Suprapubic skin (tissue), 4 donors: Measurements from ENCODE around the gene RAB36. TPM values are rescaled to one million over a fixed set of nuclear protein-coding genes. Genes with fewer than 3 reads are reported as not detected.

Experiments used
- DNase-seq, 2 donors: peaks; one replicate each; pipeline ENCODE4 v3.0.0-alpha.2; 2019; ENCODE audit warnings: low spot score in 2 of 2
- H3K27ac ChIP-seq: fragments of 200-600 bp; sonication (generic); one replicate; pipeline ENCODE4 v1.5.1; 2019
- H3K27me3 ChIP-seq: fragments of 200-600 bp; sonication (generic); one replicate; pipeline ENCODE4 v1.5.1; 2019
- H3K36me3 ChIP-seq: fragments of 200-600 bp; sonication (generic); one replicate; pipeline ENCODE4 v1.5.1; 2019
- H3K4me1 ChIP-seq: fragments of 200-600 bp; sonication (generic); one replicate; pipeline ENCODE4 v1.5.1; 2019
- H3K4me3 ChIP-seq: fragments of 200-600 bp; sonication (generic); one replicate; pipeline ENCODE4 v1.5.1; 2019; ENCODE audit warnings: mild to moderate bottlenecking
- H3K9me3 ChIP-seq: fragments of 200-600 bp; sonication (generic); one replicate; pipeline ENCODE4 v1.5.1; 2019
- CTCF ChIP-seq, 2 donors: fragments of 200-600 bp in 1 of 2; fragments of 450-650 bp in 1 of 2; sonication (generic) in 1 of 2; IDR thresholded peaks; one replicate each; pipeline ENCODE4 v1.5.1; 2016 to 2019; ENCODE audit warnings: antibody characterized with exemption in 2 of 2, mild to moderate bottlenecking in 1 of 2, moderate library complexity in 1 of 2
- EP300 ChIP-seq: sonication (generic); formaldehyde crosslinking; IDR thresholded peaks from one replicate; pipeline ENCODE4 v1.6.1; 2017; ENCODE audit warnings: antibody characterized with exemption
- POLR2A ChIP-seq, 2 donors: fragments of 450-650 bp; IDR thresholded peaks; one replicate each; pipeline ENCODE4 v1.6.1; 2017; ENCODE audit warnings: antibody characterized with exemption in 2 of 2, mild to moderate bottlenecking in 2 of 2, moderate library complexity in 2 of 2
- POLR2AphosphoS5 ChIP-seq, 3 donors: sonication (generic); formaldehyde crosslinking; IDR thresholded peaks; one replicate each; pipeline ENCODE4 v1.6.1; 2017; ENCODE audit warnings: antibody characterized with exemption in 3 of 3
- WGBS: methylation state at CpG from one replicate; pipeline ENCODE4 v1.1.5; 2018; 5-methylcytosine and 5-hydroxymethylcytosine counted together
- total RNA-seq, 4 donors: library from RNA; depleted of rRNA; stranded (reverse); fragments of >200 nt; gene quantifications; one replicate each; pipeline ENCODE4 v1.1.0, GENCODE V29; 2016

RAB36 gene
- total RNA-seq, 4 donors from 2014 or later = 1.7 to 3.1 (median 2.9) TPM

- no peak overlapping the region for H3K27ac ChIP-seq
- 83% methylated on average over 9 of the region's 16 CpGs for WGBS
- no peaks in the 10 kb centered on the region for H3K36me3 ChIP-seq
- H3K4me1 ChIP-seq = peaks cover 30% of the 10 kb centered on the region
- H3K4me3 ChIP-seq = no peak overlapping the region
- no peak for DNase-seq
- H3K9me3 ChIP-seq = no peaks in the 10 kb centered on the region
- no peaks in the 10 kb centered on the region for H3K27me3 ChIP-seq
- TF ChIP-seq CTCF (IDR thresholded peaks at IDR 0.05) (no peak), EP300 (no peak), POLR2A (IDR thresholded peaks at IDR 0.05) (no peak), POLR2AphosphoS5 (IDR thresholded peaks at IDR 0.05) (no peak)
Measured at GRCh38 chr22:23151827-23152226, 6.5 kb downstream of the RAB36 start.

DNA sequence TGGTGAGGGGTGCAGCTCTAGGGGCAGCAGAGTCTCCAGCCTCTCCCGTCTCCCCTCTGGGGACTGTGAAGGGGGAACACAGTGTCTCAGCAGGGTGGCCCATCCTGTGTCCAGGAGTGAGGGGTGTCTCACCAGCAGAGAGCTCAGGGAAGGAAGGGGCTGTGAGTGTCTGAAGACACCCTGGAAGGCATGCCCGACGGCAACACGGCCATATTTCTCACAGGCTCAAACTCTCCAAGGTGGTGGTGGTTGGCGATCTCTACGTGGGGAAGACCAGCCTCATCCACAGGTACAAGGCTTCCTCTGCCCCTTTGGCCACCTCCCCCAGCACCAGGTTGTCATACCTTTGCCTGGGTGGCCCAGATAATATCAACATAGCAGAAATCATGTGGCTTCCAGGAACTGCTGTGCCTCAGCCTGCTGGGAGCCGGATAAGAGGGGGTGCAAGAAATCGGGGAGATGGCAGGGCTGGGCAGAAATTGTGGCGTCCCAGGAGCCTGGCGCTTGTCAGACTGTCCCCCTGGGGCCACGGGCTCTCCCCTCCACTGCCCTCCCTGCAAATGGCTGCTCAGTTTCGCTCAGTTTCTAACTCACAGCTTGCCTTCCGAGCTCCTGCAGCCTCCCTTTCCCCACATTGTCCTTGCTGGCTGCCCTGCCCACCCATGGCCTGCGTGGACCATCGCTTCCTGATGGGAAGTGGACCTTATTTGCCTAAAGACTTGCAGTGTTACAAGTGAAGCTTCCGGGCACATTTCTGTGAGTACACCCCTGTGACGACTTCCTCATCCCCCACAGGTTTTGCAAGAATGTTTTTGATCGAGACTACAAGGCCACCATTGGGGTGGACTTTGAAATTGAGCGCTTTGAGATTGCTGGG is 7.2 kb downstream of the RAB36 start:
- H3K4me3 ChIP-seq = no peak overlapping the region
- DNase-seq = no peak
- H3K36me3 ChIP-seq = no peaks in the 10 kb centered on the region
- peaks cover 23% of the 10 kb centered on the region for H3K4me1 ChIP-seq
- no peaks in the 10 kb centered on the region for H3K27me3 ChIP-seq
- WGBS = 86% methylated on average over 13 of the region's 19 CpGs
- H3K9me3 ChIP-seq = no peaks in the 10 kb centered on the region
- H3K27ac ChIP-seq = no peak overlapping the region
- no peak for TF ChIP-seq CTCF (IDR thresholded peaks at IDR 0.05)
- no peak for TF ChIP-seq POLR2AphosphoS5 (IDR thresholded peaks at IDR 0.05)
- TF ChIP-seq EP300 = no peak
- TF ChIP-seq POLR2A (IDR thresholded peaks at IDR 0.05) = no peak

- H3K27ac ChIP-seq = no peak overlapping the region
- 88% methylated on average over 7 of the region's 7 CpGs for WGBS
- no peak for TF ChIP-seq POLR2A (IDR thresholded peaks at IDR 0.05)
- TF ChIP-seq POLR2AphosphoS5 (IDR thresholded peaks at IDR 0.05) = no peak
- TF ChIP-seq CTCF (IDR thresholded peaks at IDR 0.05) = no peak
- no peak for TF ChIP-seq EP300
- H3K4me1 ChIP-seq = peaks cover 11% of the 10 kb centered on the region
- H3K36me3 ChIP-seq = no peaks in the 10 kb centered on the region
- H3K9me3 ChIP-seq = no peaks in the 10 kb centered on the region
- H3K27me3 ChIP-seq = no peaks in the 10 kb centered on the region
- no peak for DNase-seq
- H3K4me3 ChIP-seq = no peak overlapping the region
Measured at GRCh38 chr22:23153994-23154393, 8.7 kb downstream of the RAB36 start.

- no peaks in the 10 kb centered on the region for H3K27me3 ChIP-seq
- H3K36me3 ChIP-seq = no peaks in the 10 kb centered on the region
- no peak for DNase-seq
- H3K4me1 ChIP-seq = peaks cover 9% of the 10 kb centered on the region
- H3K27ac ChIP-seq = no peak overlapping the region
- H3K4me3 ChIP-seq = no peak overlapping the region
- TF ChIP-seq POLR2A (IDR thresholded peaks at IDR 0.05) = no peak
- TF ChIP-seq EP300 = no peak
- TF ChIP-seq POLR2AphosphoS5 (IDR thresholded peaks at IDR 0.05) = no peak
- no peak for TF ChIP-seq CTCF (IDR thresholded peaks at IDR 0.05)
- no peaks in the 10 kb centered on the region for H3K9me3 ChIP-seq
- 98% methylated on average over 5 of the region's 5 CpGs for WGBS
Measured at GRCh38 chr22:23154461-23154860, 9.2 kb downstream of the RAB36 start.

DNA sequence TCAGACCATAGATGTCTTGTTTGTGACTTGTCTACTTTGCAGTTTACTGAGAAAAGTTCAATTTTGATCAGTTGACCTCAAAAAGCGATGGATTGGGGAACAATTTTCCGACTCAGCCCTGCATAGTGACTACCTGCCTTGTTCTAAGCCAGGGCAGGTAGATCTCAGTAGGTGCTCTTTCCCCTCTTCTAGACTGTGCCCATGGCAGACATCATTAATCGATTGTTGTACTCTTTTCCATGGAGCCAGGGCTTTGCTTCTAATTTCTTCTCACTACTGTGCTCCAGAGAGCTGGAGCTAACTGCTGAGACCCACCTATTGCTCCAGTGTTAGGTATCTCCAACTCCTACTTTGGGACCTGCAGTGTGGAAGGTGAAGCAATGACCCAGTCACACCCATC is 9.9 kb downstream of the RAB36 start:
- 96% methylated on average over 3 of the region's 3 CpGs for WGBS
- Histone ChIP-seq H3K27ac (no peak overlapping the region), H3K27me3 (no peaks in the 10 kb centered on the region), H3K36me3 (no peaks in the 10 kb centered on the region), H3K4me3 (no peak overlapping the region), H3K4me1 (peaks cover 4% of the 10 kb centered on the region), H3K9me3 (no peaks in the 10 kb centered on the region)
- TF ChIP-seq POLR2A (IDR thresholded peaks at IDR 0.05) = no peak
- TF ChIP-seq EP300 = no peak
- no peak for TF ChIP-seq POLR2AphosphoS5 (IDR thresholded peaks at IDR 0.05)
- no peak for TF ChIP-seq CTCF (IDR thresholded peaks at IDR 0.05)
- DNase-seq = no peak
